NCI-H748 (cell line): ENCODE measurements around the gene IL17B.

Source experiments
- DNase-seq: peaks from one replicate; lab custom pipeline; 2025; ENCODE audit not compliant: unreplicated experiment; lab: John Stamatoyannopoulos, UW

IL17B gene

GRCh38 chr5:149380466-149381121 lies 1.5 kb upstream of the IL17B start:
- DNase-seq = no peak

DNA sequence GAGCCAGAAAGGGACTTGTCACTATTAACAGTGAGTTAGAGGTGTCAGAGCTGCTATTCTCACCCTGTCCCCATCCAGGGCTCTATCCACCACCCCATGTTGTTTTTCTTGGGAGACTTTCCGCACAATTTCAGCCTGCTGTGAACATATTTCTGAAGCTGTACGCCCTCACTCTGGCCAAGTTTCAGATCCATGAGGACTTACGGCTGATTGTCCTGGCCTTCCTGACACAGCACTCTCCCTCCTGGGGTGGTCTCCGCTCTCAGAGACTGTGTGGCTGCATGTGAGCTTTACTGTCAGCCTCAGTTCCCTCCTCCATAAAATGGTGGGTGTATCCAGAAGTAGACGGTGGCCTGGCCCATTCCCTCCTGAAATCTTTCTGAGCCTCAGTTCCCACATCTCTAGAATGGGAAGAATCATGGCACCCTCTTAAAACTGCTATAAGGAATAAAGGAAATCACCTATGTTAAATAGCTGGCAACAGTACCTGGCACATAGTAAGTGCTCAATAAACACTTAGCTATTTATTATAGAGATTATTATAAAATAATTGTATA lies 804 bp upstream of the IL17B start:
- no peak for DNase-seq

GRCh38 chr5:149378241-149378820 lies 761 bp downstream of the IL17B start:
- DNase-seq = no peak

- DNase-seq = no peak
These were observed 2.2 kb downstream of the IL17B start for GRCh38 chr5:149376711-149377447.

- no peak for DNase-seq
These were observed 3.0 kb downstream of the IL17B start for GRCh38 chr5:149376104-149376503.

- DNase-seq = no peak
These were observed 3.7 kb downstream of the IL17B start for GRCh38 chr5:149375434-149375833.

DNA sequence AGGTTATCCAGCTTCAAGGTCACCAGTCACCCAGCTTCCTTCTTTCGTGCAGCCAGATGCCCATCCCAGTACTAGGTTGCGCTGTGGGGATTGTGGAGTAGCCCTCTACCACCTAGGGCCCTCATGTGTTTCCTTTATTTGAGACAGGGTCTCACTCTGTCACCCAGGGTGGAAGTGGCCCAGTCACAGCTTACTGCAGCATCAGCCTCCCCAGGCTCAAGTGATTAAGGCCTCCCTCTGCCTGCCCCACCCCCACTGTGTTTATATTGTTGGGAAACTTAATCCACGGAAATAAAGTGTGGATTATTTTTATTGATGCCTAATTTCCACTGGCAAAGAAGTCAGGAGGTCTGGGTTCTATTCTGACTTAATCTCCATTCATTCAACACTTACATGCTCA lies 4.3 kb downstream of the IL17B start:
- DNase-seq = no peak

DNA sequence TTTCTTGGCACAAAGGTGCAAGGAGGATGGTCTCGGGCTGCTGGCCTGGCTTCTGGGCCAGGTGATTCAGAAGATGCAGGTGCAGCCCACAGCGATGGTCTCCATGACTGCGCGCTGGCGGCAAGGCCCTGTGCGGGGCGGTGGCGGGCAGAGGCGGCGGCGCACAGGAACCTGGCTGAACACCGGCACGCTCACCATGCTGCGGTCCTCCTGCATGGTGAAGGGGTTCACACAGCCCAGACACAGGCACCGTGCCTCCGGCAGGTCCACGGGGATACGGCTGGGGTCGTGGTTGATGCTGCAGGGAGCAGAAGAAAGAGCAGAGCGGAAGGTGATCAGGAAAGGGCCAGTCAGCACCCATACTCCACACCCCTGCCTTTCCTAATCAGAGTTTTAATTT lies 4.8 kb downstream of the IL17B start:
- no peak for DNase-seq

- no peak for DNase-seq
These were observed 6.2 kb downstream of the IL17B start for GRCh38 chr5:149372932-149373331.

DNA sequence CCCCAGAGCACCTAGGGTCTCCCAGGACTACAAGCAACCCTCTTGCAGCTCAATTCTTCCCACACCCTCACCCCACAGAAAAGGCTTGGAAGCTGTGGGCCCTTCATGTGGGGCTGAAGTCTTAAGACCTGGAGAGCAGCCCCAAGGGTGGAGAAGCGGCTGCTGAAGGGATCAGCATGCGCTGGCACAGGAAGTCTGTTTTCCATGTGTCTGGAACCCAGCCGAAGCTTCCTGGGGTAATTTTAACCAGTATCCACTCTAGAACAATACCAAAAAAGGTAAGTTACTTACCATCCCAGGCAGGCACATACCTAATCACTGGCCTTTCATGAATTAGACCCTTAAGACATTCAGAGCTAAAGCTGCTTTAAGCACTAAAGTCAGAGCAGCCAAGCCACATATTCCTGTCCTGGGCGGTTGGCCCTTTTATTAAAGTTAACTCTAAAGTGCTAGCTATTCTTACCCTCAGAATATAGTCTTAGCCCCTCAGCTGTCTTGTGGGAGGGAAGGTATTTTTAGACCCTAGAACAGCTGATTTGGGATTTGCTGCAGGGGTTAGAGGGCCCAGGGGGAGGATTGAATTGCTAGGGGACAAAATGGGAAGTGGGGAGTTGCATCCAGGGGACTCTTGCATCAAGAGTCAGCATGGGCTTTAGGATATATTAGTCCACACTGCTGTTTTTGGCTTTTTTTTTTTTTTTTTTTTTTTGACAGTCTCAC lies 6.9 kb downstream of the IL17B start:
- no peak for DNase-seq

- DNase-seq = peak; percentile 66
These were observed 7.7 kb downstream of the IL17B start for GRCh38 chr5:149371296-149371962.

- no peak for DNase-seq
These were observed 8.2 kb downstream of the IL17B start for GRCh38 chr5:149370878-149371277.

DNA sequence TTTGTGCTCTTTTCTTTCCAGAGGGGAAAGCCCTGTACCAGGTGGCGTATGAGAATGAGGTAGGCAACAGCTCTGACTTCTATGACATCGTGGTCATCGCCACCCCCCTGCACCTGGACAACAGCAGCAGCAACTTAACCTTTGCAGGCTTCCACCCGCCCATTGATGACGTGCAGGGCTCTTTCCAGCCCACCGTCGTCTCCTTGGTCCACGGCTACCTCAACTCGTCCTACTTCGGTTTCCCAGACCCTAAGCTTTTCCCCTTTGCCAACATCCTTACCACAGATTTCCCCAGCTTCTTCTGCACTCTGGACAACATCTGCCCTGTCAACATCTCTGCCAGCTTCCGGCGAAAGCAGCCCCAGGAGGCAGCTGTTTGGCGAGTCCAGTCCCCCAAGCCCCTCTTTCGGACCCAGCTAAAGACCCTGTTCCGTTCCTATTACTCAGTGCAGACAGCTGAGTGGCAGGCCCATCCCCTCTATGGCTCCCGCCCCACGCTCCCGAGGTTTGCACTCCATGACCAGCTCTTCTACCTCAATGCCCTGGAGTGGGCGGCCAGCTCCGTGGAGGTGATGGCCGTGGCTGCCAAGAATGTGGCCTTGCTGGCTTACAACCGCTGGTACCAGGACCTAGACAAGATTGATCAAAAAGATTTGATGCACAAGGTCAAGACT lies 11.0 kb downstream of the IL17B start:
- no peak for DNase-seq

DNA sequence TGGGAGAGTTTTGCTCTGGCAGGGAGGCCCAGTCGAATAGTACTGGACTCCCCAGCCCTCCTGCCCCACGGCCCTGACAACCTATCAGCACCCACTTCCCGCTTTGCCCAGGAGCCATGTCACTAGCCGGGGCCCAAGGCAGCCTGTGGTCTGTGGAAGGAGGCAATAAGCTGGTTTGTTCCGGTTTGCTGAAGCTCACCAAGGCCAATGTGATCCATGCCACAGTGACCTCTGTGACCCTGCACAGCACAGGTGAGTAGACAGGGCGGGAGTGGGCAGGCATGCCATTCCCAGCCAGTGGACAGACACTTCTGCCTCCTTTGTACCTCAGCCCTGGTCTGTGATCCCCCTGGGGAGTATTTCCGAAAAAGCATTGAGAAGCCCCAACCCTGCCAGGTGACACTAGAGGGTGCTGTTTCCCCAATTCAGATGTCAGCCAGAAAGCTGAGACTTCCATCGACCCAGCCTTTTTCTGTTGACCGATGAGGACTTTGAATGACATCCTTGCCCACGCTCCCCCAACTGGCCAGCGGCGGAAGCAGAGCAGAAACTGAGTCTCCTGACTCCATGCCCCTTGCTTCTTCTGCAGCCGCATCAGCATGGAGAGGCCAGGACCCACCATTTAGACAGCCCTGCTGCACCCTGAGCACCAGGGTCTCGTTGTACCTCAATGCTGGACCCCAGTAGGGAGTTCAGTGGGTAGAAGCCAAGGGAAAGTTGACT lies 11.7 kb downstream of the IL17B start:
- peak; percentile 84 for DNase-seq

GRCh38 chr5:149366169-149366729 lies 12.8 kb downstream of the IL17B start:
- no peak for DNase-seq

DNA sequence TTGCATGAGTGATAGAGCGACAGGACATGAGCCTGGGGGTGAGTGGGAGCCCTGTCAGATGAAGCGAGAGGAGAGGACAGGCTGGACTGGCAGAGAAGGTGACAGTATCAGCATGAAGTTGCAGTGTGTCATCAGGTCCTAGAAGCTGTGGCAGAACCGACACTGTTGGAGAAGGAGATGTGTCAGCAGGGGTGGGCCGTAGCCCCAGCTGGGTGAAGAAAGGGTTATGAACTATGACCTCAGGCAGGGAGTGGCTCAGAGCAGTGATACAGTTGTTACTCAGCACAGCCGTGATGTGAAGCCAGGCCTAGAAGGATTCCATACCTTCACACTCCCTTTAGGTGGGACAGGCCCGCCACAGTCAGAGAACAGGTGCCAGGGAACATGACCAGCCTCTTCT lies 13.7 kb downstream of the IL17B start:
- no peak for DNase-seq

DNA sequence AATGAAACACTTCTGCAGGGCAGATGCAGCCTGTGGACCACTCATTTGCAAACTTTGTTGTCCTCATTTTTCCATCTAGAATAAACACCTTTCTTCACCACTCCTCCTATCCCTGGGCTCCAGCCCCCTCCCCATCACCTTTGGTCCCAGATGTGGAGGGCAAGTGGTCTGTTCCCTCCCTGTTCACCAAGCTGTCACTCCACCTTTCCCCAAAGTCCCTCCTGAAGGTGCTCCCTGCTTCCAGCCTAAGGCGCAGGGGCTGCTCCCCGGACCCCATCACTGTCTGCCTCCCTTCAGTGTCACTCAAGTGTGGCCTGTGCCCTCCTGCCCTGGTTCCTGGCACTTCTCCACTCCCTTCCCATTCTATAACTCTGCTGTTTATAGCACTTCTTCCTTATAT lies 14.4 kb downstream of the IL17B start:
- no peak for DNase-seq

GRCh38 chr5:149363936-149364335 lies 15.2 kb downstream of the IL17B start:
- DNase-seq = no peak

DNA sequence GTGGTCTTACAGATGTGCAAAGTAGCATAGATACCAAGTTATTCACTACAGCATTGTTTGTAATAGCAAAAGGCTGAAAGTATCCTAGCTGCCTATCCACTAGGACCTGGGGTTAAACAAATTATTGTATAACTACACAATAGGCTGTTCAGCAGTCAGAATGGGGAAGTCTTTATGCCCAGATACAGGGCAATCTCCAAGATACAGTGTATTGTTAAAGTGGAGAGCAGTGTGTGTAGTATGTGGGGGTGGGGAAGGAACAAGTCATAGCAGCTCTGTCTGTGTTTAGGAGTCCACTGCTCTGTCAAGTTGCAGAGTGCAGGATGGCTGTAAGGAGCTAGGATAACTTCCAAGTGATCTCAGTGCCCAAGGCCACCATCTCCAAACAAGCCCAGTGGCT lies 15.7 kb downstream of the IL17B start:
- DNase-seq = no peak
